ENCODE results near the gene OR52N5.

DNA sequence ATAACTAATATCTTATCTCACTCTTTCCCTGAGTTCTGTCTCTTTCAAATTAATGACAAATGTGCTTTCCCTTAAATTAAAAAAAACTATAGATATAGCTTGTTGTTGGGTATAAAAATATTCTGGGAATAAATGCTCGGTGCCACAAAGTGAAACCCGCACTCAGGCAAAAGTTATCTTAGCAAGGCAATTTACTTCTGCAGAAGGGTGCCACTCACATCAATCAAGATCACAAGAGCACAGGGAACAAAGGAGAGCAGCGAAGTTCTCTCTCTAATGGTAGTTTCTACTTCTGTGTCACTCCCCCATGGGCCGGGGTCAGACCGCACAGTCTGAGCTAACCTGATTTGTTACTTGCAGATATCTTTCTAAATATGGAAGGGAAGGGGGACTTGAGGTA, 20.8 kb upstream of the OR52N5 start:
- TF ChIP-seq CTCF (IDR thresholded peaks at IDR 0.05; ENCODE audit: insufficient read depth, low read depth, low read length): no peak
- no peak for TF ChIP-seq EZH2 (IDR thresholded peaks at IDR 0.05; ENCODE audit: insufficient read depth, low read length)
